Measurements from ENCODE around the gene MAPK13.

MAPK13 gene

DNA sequence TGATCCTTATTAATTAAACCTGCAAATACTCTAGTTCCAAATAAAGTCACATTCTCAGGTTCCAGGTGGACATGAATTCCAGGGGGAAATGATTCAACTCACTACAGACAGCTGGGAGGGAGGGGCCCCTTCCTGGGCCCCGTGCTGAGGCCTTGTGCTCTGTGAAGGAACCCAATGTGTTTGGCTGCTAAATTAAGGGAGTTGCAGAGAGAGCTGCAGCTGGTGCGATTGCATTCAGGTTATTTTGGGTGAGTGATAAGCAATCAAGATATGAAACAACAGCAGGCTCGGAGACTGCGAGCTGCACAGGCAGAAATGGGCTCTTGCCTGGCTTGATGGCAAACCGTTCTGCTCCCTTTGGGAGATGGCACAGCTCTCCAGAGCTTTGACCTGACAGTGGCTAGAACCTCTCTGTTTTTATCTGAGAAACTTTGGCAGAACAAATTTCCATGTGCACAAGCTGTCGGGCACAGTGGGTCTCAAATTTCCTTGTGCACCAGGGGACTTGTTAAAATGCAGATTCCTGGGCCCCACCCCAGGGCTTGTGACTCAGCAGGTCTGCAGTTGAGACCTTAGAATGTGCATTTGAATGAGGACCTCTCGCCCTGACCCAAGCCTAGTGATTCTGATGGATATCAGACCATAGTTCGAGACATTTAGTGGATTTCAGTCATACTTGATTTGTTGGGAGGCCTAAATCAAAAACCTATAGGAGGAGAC lies 9.8 kb downstream of the MAPK13 start:
- TF ChIP-seq, protein P1, sequence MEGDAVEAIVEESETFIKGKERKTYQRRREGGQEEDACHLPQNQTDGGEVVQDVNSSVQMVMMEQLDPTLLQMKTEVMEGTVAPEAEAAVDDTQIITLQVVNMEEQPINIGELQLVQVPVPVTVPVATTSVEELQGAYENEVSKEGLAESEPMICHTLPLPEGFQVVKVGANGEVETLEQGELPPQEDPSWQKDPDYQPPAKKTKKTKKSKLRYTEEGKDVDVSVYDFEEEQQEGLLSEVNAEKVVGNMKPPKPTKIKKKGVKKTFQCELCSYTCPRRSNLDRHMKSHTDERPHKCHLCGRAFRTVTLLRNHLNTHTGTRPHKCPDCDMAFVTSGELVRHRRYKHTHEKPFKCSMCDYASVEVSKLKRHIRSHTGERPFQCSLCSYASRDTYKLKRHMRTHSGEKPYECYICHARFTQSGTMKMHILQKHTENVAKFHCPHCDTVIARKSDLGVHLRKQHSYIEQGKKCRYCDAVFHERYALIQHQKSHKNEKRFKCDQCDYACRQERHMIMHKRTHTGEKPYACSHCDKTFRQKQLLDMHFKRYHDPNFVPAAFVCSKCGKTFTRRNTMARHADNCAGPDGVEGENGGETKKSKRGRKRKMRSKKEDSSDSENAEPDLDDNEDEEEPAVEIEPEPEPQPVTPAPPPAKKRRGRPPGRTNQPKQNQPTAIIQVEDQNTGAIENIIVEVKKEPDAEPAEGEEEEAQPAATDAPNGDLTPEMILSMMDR (IDR thresholded peaks at IDR 0.05; ENCODE audit: borderline replicate concordance, insufficient read depth, low read depth, low read length), result no peak
- no peak overlapping the region for H3K4me3 ChIP-seq (ENCODE audit: low read depth, low read length)

DNA sequence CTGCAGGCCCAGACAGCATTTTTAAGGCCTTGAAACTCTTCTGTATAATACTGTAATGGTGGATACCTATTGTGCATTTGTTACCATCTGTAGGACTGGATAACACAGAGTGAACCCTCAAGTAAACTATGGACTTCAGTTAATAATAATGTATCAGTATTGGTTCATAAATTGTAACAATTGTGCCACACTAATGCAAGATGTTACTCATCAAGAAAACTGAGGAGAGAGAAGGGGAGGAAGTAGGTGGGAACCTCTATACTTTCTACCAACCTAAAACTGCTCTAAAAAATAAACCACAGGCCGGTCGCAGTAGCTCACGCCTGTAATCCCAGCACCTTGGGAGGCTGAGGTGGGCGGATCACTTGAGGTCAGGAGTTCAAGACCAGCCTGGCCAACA lies 10.8 kb downstream of the MAPK13 start:
- TF ChIP-seq, protein P1 (IDR thresholded peaks at IDR 0.05; ENCODE audit: borderline replicate concordance, insufficient read depth, low read depth, low read length), result no peak
- H3K4me3 ChIP-seq (ENCODE audit: low read depth, low read length), result no peak overlapping the region

DNA sequence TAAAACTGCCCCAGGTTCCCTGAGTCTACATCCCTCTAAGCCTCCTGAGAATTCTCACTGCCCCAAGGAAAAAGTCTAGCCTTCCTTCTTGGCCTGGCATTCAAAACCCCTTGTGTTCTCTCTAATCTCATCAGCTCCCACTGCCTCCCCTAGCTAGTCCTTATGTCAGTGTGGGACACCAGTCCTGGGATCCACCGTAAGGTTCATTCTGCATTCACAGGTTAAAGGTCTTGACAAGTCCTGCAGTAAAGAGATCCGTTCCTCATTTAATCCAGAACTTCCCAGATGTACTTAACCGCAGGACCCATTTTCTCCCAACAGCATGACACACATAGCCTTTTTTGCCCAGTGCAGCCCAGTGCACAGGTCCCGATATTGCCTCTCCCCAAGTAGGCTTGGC lies 11.6 kb downstream of the MAPK13 start:
- TF ChIP-seq, protein P1 (IDR thresholded peaks at IDR 0.05; ENCODE audit: borderline replicate concordance, insufficient read depth, low read depth, low read length), result no peak
- no peak overlapping the region for H3K4me3 ChIP-seq (ENCODE audit: low read depth, low read length)

DNA sequence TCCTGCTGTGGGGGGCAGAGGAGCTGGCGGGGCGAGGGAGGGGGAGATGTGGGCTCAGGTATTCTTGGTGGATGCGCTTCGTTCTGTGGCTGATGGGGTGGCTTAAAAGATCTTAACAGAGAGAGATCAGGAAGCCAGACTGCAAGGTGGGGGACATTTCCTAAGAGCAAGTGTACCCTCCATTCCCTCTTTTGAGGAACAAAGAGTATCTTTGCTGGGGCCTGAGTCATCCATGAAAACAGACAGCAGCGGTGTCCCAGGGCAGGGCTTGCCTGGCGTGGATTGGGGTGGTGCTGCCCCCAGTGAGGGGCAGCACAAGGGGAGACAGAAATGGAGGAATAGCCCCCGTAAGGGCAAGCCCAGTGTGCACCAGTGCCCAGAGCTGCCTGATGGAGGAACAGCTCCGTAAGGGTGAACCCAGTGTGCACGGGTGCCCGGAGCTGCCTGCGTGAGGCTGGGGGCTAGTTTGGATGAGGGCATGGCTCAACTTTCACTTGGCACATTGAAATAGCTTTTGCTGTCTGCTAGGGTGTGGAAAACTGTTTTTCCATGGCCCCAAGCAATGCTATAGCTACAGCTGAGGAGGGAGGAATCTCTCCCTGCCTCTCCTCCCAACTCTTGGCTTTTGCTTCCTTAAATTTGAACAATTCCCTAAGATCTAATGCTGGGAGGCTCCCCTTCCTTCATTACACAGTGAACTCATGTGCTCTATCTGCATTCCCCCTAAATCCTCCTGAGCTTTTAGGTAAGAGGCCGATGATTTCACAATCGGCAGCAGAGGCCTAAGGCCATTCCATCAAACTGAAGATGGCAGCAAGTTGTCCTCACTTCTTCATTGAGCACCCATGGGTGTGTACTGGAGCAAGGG lies 12.9 kb downstream of the MAPK13 start:
- TF ChIP-seq, protein P1 (IDR thresholded peaks at IDR 0.05; ENCODE audit: borderline replicate concordance, insufficient read depth, low read depth, low read length), result no peak
- H3K4me3 ChIP-seq (ENCODE audit: low read depth, low read length), result no peak overlapping the region

DNA sequence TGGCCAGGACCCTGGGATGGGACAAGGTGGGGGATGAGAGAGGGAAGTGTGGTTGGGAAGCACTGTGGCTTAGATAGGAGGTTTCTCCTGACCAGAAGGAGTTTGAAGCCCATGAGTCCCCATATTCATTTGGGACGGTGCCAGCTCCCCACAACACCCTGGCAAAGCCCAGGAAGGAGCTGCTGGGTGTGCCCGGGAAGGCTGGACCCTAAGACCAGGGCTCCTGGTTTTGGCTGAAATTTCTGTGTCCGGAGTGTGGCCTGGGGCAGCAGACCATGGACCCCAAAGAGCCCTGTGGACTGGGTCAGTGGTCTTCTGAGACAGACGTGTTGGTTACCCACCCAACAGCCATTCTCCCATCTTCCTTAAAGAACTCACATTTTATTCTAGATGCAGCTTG lies 15.2 kb downstream of the MAPK13 start:
- H3K4me3 ChIP-seq (ENCODE audit: low read depth, low read length), result no peak overlapping the region
- TF ChIP-seq, protein P1 (IDR thresholded peaks at IDR 0.05; ENCODE audit: borderline replicate concordance, insufficient read depth, low read depth, low read length), result no peak

DNA sequence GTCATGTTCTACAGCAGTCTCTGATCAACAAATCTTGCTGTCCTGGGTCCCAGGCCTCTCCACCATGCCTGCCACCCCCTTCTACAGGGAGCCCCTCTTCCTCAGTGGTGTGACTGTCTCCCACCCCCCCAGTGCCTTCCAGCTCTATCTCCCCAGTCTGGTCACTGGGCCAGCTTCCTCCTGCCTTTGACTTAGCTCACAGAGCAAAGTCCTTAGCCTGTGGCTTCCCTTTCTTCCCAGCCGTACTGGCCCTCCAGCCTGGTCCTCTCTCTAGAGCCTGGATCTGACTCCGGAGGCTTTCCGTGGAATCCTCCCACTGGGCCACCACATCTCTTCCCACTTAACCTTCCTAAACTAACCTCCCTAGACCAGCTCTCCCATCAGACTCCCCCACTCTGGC lies 17.0 kb downstream of the MAPK13 start:
- TF ChIP-seq, protein P1 (IDR thresholded peaks at IDR 0.05; ENCODE audit: borderline replicate concordance, insufficient read depth, low read depth, low read length), result no peak
- H3K4me3 ChIP-seq (ENCODE audit: low read depth, low read length), result no peak overlapping the region
